ENCODE results near the gene HUS1B. TPM values are rescaled to one million over a fixed set of nuclear protein-coding genes. Genes with fewer than 3 reads are reported as not detected.

The HUS1B gene
- total and polyA plus RNA-seq, 2 of the 13 experiments (the other 11 are each of a cell fraction or from before 2014, with no cell fraction given), result 0.18 to 0.40 TPM

- H2AFZ ChIP-seq (ENCODE audit: low read length), result no peak overlapping the region
- no peaks in the 10 kb centered on the region for H3K27me3 ChIP-seq (ENCODE audit: control insufficient read depth in 1 of 2, insufficient read depth in 2 of 2, low read length in 2 of 2)
- WGBS (ENCODE audit: low lambda C conversion rate), result 99% methylated on average over 11 of the region's 11 CpGs
- in situ Hi-C loops (cut with HindIII; ENCODE audit: extremely low pct_ligation_motif_present, low pct_unique_long_range_greater_than_20kb) (no loop called here), intact Hi-C loops (cut with micrococcal nuclease; ENCODE audit: unreplicated experiment) (no loop called here)
- H3K36me3 ChIP-seq (replicated peaks in 1 of 2; ENCODE audit: control insufficient read depth in 1 of 2, insufficient read depth in 2 of 2, low read length in 2 of 2), result peaks cover 0 to 8% of the 10 kb centered on the region in 2 experiments; a peak in 2 of 5 replicates
- H3K4me1 ChIP-seq (ENCODE audit: insufficient read depth, low read length), result no peaks in the 10 kb centered on the region
- no peaks in the 10 kb centered on the region for H3K9me3 ChIP-seq (ENCODE audit: low read length)
- ChIA-PET CTCF (ENCODE audit: low intra/inter-chr PET ratio, low total read pairs) (no interaction called here), POLR2A (no interaction called here)
- FAIRE-seq, result peak; percentile 60
- no peak overlapping the region for H3K27ac ChIP-seq (ENCODE audit: extremely low read length, insufficient read depth, low read length)
- no peaks in the 10 kb centered on the region for H3K79me2 ChIP-seq (ENCODE audit: insufficient read depth, low read length)
- H3K4me2 ChIP-seq (ENCODE audit: low read depth, low read length), result no peak overlapping the region
- peak; percentile 49 for TF ChIP-seq STAG1 (CRISPR knock-in tag; IDR thresholded peaks at IDR 0.05)
- no peak for TF ChIP-seq PBX3 (CRISPR knock-in tag; IDR thresholded peaks at IDR 0.05; ENCODE audit: borderline replicate concordance)
- no peak overlapping the region for H3K4me3 ChIP-seq (replicated peaks in 1 of 3; ENCODE audit: insufficient read depth in 1 of 3, low read depth in 2 of 3, low read length in 3 of 3)
- no TSS peak for BruUV-seq (replicated peaks)
- peak; percentile 51; the same call in 1 of the 3 replicates for ATAC-seq
- H4K20me1 ChIP-seq (ENCODE audit: insufficient read depth, low read length), result 0 out of 2 replicates have a peak, but pooled peaks cover 4% of the 10 kb centered on the region
- no peak for DNase-seq (ENCODE audit: low spot score)
- H3K9ac ChIP-seq (ENCODE audit: insufficient read depth, low read depth, low read length), result no peak overlapping the region
Observed at GRCh38 chr6:624979-625378, 31.9 kb downstream of the HUS1B start.

DNA sequence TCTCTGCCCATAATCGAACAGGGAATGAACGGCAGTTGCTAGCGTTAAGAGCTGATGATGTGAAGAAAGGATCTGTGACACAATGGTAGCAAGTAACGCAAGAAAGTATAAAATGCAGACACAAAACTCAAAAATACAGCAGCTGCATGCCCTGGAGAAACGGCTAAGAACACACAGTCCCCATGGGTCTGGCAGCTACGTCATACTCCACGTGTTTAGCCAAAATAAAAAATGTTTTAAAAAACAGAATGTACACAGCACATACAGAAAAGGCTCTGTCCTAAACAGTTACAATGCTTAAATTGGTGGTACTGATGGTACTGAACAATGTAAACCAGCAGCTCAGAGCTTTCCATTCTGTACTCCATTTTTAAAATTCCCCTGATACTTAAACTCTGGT, 34.4 kb downstream of the HUS1B start:
- Histone ChIP-seq H3K79me2 (ENCODE audit: insufficient read depth, low read length) (no peaks in the 10 kb centered on the region), H4K20me1 (ENCODE audit: insufficient read depth, low read length) (0 out of 2 replicates have a peak, but pooled peaks cover 4% of the 10 kb centered on the region), H2AFZ (ENCODE audit: low read length) (no peak overlapping the region), H3K9me3 (ENCODE audit: low read length) (no peaks in the 10 kb centered on the region), H3K4me2 (ENCODE audit: low read depth, low read length) (no peak overlapping the region), H3K4me3 (replicated peaks in 1 of 3; ENCODE audit: insufficient read depth in 1 of 3, low read depth in 2 of 3, low read length in 3 of 3) (no peak overlapping the region), H3K36me3 (replicated peaks in 1 of 2; ENCODE audit: control insufficient read depth in 1 of 2, insufficient read depth in 2 of 2, low read length in 2 of 2) (peaks cover 1 to 6% of the 10 kb centered on the region in 2 experiments; a peak in 3 of 5 replicates), H3K4me1 (ENCODE audit: insufficient read depth, low read length) (no peaks in the 10 kb centered on the region), H3K27me3 (ENCODE audit: control insufficient read depth in 1 of 2, insufficient read depth in 2 of 2, low read length in 2 of 2) (no peaks in the 10 kb centered on the region), H3K27ac (ENCODE audit: extremely low read length, insufficient read depth, low read length) (no peak overlapping the region), H3K9ac (ENCODE audit: insufficient read depth, low read depth, low read length) (no peak overlapping the region)
- ChIA-PET POLR2A (no interaction called here), CTCF (ENCODE audit: low intra/inter-chr PET ratio, low total read pairs) (no interaction called here)
- FAIRE-seq (no peak), ATAC-seq (no peak), DNase-seq (ENCODE audit: low spot score) (no peak)
- no TSS peak for BruUV-seq (replicated peaks)
- WGBS (ENCODE audit: low lambda C conversion rate), result 96% methylated on average over 7 of the region's 7 CpGs
- intact Hi-C loops (cut with micrococcal nuclease; ENCODE audit: unreplicated experiment), result no loop called here
- TF ChIP-seq UBTF (CRISPR knock-in tag; IDR thresholded peaks at IDR 0.05), result no peak
- no peak for TF ChIP-seq CAMTA2 (CRISPR knock-in tag; IDR thresholded peaks at IDR 0.05; ENCODE audit: borderline replicate concordance)
- TF ChIP-seq KLF15 (CRISPR knock-in tag; IDR thresholded peaks at IDR 0.05; ENCODE audit: borderline replicate concordance), result no peak
- no peak for TF ChIP-seq NR0B2 (CRISPR knock-in tag; IDR thresholded peaks at IDR 0.05)
- in situ Hi-C loops (cut with HindIII; ENCODE audit: extremely low pct_ligation_motif_present, low pct_unique_long_range_greater_than_20kb), result no loop called here
